WTC11 (cell line): ENCODE results near the gene KCNQ4. TPM values are rescaled to one million over a fixed set of nuclear protein-coding genes. Genes with fewer than 3 reads are reported as not detected.

Source experiments
- ATAC-seq: fragments of 200-7000 bp; cut with Tn5 transposase; 2 replicates; pipeline ENCODE4 v1.10.0; 2021; ENCODE audit warnings: mild to moderate bottlenecking, moderate library complexity
- CTCF ChIA-PET: fragments of 300-600 bp; sonication (Branson Sonifier 250); formaldehyde crosslinking; loops from one replicate; lab custom pipeline; 2021; ENCODE audit warnings: antibody characterized with exemption; lab: Charles Lee
- POLR2A ChIA-PET: fragments of 350-600 bp; sonication (Branson Sonifier 250); formaldehyde crosslinking; loops from one replicate; lab custom pipeline; 2021; ENCODE audit warnings: antibody characterized with exemption; lab: Charles Lee
- DNase-seq: peaks from one replicate; pipeline ENCODE4 v3.0.0; 2021; ENCODE audit warnings: low spot score
- H3K27ac Mint-ChIP-seq: 2 replicates; pipeline ENCODE4 v1.8.0; 2021; ENCODE audit warnings: mixed read lengths
- H3K27me3 Mint-ChIP-seq: 2 replicates; pipeline ENCODE4 v1.8.0; 2021; ENCODE audit warnings: low read depth, mild to moderate bottlenecking, moderate library complexity, mixed read lengths
- H3K36me3 Mint-ChIP-seq: 2 replicates; pipeline ENCODE4 v1.8.0; 2021; ENCODE audit warnings: mixed read lengths
- H3K4me1 Mint-ChIP-seq: 2 replicates; pipeline ENCODE4 v1.8.0; 2022; ENCODE audit warnings: mixed read lengths
- H3K4me3 Mint-ChIP-seq: 2 replicates; pipeline ENCODE4 v1.8.0; 2021; ENCODE audit warnings: mild to moderate bottlenecking, moderate library complexity, mixed read lengths
- H3K9me3 Mint-ChIP-seq: 2 replicates; pipeline ENCODE4 v1.8.0; 2021; ENCODE audit warnings: mixed read lengths
- ATF1 ChIP-seq: sonication (generic); formaldehyde crosslinking; IDR thresholded peaks from 2 replicates; pipeline ENCODE4 v1.8.1; 2023; ENCODE audit warnings: mild to moderate bottlenecking, moderate library complexity, missing genetic modification reagents
- CREB1 ChIP-seq: sonication (generic); formaldehyde crosslinking; IDR thresholded peaks from 2 replicates; pipeline ENCODE4 v1.8.0; 2023; ENCODE audit warnings: mild to moderate bottlenecking, missing genetic modification reagents
- EMX1 ChIP-seq: fragments of 250-450 bp; sonication (Bioruptor Pico); IDR thresholded peaks from 2 replicates; pipeline ENCODE4 v1.8.0; 2021; ENCODE audit warnings: mild to moderate bottlenecking
- JAZF1 ChIP-seq: fragments of 250-450 bp; sonication (Bioruptor Pico); IDR thresholded peaks from 2 replicates; pipeline ENCODE4 v1.9.0; 2021; ENCODE audit warnings: moderate library complexity, mild to moderate bottlenecking, inconsistent platforms
- MXD4 ChIP-seq: fragments of 250-450 bp; sonication (Bioruptor Pico); IDR thresholded peaks from 2 replicates; pipeline ENCODE4 v1.8.0; 2021; ENCODE audit warnings: mild to moderate bottlenecking, moderate library complexity, borderline replicate concordance
- NFATC4 ChIP-seq: fragments of 250-450 bp; sonication (Bioruptor Pico); IDR thresholded peaks from 2 replicates; pipeline ENCODE4 v1.9.0; 2021; ENCODE audit warnings: mild to moderate bottlenecking
- NFYB ChIP-seq: sonication (generic); formaldehyde crosslinking; conservative IDR thresholded peaks from 2 replicates; pipeline ENCODE4 v1.8.0; 2022; ENCODE audit warnings: low read depth, missing genetic modification reagents
- OVOL2 ChIP-seq: fragments of 250-450 bp; sonication (Bioruptor Pico); IDR thresholded peaks from 2 replicates; pipeline ENCODE4 v1.9.0; 2021; ENCODE audit warnings: mild to moderate bottlenecking, borderline replicate concordance
- TP53 ChIP-seq: sonication (generic); formaldehyde crosslinking; IDR thresholded peaks from 2 replicates; pipeline ENCODE4 v1.8.1; 2023; ENCODE audit warnings: mild to moderate bottlenecking, missing genetic modification reagents
- ZBTB21 ChIP-seq: sonication (generic); formaldehyde crosslinking; IDR thresholded peaks from 2 replicates; pipeline ENCODE4 v1.8.1; 2023; ENCODE audit warnings: mild to moderate bottlenecking, missing genetic modification reagents, borderline replicate concordance
- ZNF138 ChIP-seq: sonication (generic); formaldehyde crosslinking; conservative IDR thresholded peaks from 2 replicates; pipeline ENCODE4 v1.8.1; 2022; ENCODE audit warnings: mild to moderate bottlenecking, moderate library complexity, missing genetic modification reagents
- ZNF219 ChIP-seq: sonication (generic); formaldehyde crosslinking; IDR thresholded peaks from 2 replicates; pipeline ENCODE4 v1.8.0; 2023; ENCODE audit warnings: missing genetic modification reagents, mild to moderate bottlenecking, borderline replicate concordance
- ZNF263 ChIP-seq: sonication (generic); formaldehyde crosslinking; IDR thresholded peaks from 2 replicates; pipeline ENCODE4 v1.8.1; 2022; ENCODE audit warnings: low read depth, mild to moderate bottlenecking, moderate library complexity, missing genetic modification reagents
- ZNF671 ChIP-seq: fragments of 250-450 bp; sonication (Bioruptor Pico); IDR thresholded peaks from 2 replicates; pipeline ENCODE4 v1.8.0; 2021; ENCODE audit warnings: mild to moderate bottlenecking
- total RNA-seq: library from RNA; stranded (reverse); gene quantifications from 3 replicates; pipeline ENCODE4 v1.2.3, GENCODE V29; 2021
- TF ChIP-seq, protein P1 (sequence below): sonication (generic); formaldehyde crosslinking; IDR thresholded peaks from 2 replicates; pipeline ENCODE4 v1.8.0; 2022; ENCODE audit warnings: mild to moderate bottlenecking, missing genetic modification reagents
- TF ChIP-seq, protein P2 (sequence below): sonication (generic); formaldehyde crosslinking; IDR thresholded peaks from 2 replicates; pipeline ENCODE4 v1.8.0; 2022; ENCODE audit warnings: mild to moderate bottlenecking, missing genetic modification reagents
- TF ChIP-seq, protein P3 (sequence below): sonication (generic); formaldehyde crosslinking; conservative IDR thresholded peaks from 2 replicates; pipeline ENCODE4 v1.8.1; 2022; ENCODE audit warnings: mild to moderate bottlenecking, missing genetic modification reagents
- TF ChIP-seq, protein P4 (sequence below): fragments of 250-450 bp; sonication (Bioruptor Pico); IDR thresholded peaks from 2 replicates; pipeline ENCODE4 v1.9.0; 2021; ENCODE audit warnings: mild to moderate bottlenecking, borderline replicate concordance
- TF ChIP-seq, protein P5 (sequence below): sonication (generic); formaldehyde crosslinking; IDR thresholded peaks from 2 replicates; pipeline ENCODE4 v1.8.1; 2022; ENCODE audit warnings: missing genetic modification reagents, borderline replicate concordance
- TF ChIP-seq, protein P6 (sequence below): fragments of 250-450 bp; sonication (Bioruptor Pico); IDR thresholded peaks from 2 replicates; pipeline ENCODE4 v1.9.0; 2021; ENCODE audit warnings: mild to moderate bottlenecking

The KCNQ4 gene
- total RNA-seq, 1 experiment from 2014 or later = 4.0 TPM

DNA sequence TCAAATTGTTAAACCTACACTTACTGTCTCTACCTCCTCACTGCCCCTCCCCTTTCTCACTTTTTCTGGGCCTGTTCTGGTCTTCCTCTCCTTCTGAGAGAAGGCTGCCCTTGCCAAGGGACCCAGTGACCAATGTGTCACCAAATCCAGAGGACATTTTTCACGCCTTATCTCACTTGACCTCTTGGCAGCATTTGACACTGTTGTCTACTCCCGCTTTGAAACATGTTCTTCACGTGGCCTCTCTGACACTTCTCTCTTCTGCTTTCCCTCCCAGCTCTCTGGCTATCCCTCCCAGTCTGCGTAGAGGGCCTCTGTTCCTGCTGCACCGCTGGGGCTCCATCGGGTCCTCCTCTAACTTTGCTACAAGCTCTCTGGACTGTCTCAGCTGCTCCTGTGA lies 25.3 kb downstream of the KCNQ4 start:
- POLR2A ChIA-PET = no interaction called here
- Mint-ChIP-seq H3K4me3 (no peak overlapping the region), H3K36me3 (no peaks in the 10 kb centered on the region), H3K27ac (no peak overlapping the region), H3K4me1 (peaks cover 15% of the 10 kb centered on the region), H3K9me3 (no peaks in the 10 kb centered on the region), H3K27me3 (no peaks in the 10 kb centered on the region; the same call in 1 of the 2 replicates)
- DNase-seq (no peak), ATAC-seq (no peak)
- CTCF ChIA-PET = interaction anchor here (1.0 kb wide), 1 partner anchor 35 kb away, joined by 4 read pairs; no protein-coding TSS in a partner anchor
- TF ChIP-seq ATF1 = no peak
- no peak for TF ChIP-seq ZNF138
- TF ChIP-seq, protein P1, sequence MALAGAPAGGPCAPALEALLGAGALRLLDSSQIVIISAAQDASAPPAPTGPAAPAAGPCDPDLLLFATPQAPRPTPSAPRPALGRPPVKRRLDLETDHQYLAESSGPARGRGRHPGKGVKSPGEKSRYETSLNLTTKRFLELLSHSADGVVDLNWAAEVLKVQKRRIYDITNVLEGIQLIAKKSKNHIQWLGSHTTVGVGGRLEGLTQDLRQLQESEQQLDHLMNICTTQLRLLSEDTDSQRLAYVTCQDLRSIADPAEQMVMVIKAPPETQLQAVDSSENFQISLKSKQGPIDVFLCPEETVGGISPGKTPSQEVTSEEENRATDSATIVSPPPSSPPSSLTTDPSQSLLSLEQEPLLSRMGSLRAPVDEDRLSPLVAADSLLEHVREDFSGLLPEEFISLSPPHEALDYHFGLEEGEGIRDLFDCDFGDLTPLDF = no peak
- no peak for TF ChIP-seq OVOL2 (CRISPR knock-in tag)
- no peak for TF ChIP-seq ZBTB21
- no peak for TF ChIP-seq EMX1 (CRISPR knock-in tag)
- no peak for TF ChIP-seq NFYB
- TF ChIP-seq, protein P2, sequence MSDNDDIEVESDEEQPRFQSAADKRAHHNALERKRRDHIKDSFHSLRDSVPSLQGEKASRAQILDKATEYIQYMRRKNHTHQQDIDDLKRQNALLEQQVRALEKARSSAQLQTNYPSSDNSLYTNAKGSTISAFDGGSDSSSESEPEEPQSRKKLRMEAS (CRISPR knock-in tag) = no peak
- TF ChIP-seq, protein P3, sequence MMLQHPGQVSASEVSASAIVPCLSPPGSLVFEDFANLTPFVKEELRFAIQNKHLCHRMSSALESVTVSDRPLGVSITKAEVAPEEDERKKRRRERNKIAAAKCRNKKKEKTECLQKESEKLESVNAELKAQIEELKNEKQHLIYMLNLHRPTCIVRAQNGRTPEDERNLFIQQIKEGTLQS (CRISPR knock-in tag) = no peak
- TF ChIP-seq TP53 (CRISPR knock-in tag) = no peak
- TF ChIP-seq ZNF219 (CRISPR knock-in tag) = no peak
- TF ChIP-seq MXD4 (CRISPR knock-in tag) = no peak
- TF ChIP-seq, protein P4, sequence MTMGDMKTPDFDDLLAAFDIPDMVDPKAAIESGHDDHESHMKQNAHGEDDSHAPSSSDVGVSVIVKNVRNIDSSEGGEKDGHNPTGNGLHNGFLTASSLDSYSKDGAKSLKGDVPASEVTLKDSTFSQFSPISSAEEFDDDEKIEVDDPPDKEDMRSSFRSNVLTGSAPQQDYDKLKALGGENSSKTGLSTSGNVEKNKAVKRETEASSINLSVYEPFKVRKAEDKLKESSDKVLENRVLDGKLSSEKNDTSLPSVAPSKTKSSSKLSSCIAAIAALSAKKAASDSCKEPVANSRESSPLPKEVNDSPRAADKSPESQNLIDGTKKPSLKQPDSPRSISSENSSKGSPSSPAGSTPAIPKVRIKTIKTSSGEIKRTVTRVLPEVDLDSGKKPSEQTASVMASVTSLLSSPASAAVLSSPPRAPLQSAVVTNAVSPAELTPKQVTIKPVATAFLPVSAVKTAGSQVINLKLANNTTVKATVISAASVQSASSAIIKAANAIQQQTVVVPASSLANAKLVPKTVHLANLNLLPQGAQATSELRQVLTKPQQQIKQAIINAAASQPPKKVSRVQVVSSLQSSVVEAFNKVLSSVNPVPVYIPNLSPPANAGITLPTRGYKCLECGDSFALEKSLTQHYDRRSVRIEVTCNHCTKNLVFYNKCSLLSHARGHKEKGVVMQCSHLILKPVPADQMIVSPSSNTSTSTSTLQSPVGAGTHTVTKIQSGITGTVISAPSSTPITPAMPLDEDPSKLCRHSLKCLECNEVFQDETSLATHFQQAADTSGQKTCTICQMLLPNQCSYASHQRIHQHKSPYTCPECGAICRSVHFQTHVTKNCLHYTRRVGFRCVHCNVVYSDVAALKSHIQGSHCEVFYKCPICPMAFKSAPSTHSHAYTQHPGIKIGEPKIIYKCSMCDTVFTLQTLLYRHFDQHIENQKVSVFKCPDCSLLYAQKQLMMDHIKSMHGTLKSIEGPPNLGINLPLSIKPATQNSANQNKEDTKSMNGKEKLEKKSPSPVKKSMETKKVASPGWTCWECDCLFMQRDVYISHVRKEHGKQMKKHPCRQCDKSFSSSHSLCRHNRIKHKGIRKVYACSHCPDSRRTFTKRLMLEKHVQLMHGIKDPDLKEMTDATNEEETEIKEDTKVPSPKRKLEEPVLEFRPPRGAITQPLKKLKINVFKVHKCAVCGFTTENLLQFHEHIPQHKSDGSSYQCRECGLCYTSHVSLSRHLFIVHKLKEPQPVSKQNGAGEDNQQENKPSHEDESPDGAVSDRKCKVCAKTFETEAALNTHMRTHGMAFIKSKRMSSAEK (CRISPR knock-in tag) = no peak
- no peak for TF ChIP-seq NFATC4 (CRISPR knock-in tag)
- TF ChIP-seq, protein P5, sequence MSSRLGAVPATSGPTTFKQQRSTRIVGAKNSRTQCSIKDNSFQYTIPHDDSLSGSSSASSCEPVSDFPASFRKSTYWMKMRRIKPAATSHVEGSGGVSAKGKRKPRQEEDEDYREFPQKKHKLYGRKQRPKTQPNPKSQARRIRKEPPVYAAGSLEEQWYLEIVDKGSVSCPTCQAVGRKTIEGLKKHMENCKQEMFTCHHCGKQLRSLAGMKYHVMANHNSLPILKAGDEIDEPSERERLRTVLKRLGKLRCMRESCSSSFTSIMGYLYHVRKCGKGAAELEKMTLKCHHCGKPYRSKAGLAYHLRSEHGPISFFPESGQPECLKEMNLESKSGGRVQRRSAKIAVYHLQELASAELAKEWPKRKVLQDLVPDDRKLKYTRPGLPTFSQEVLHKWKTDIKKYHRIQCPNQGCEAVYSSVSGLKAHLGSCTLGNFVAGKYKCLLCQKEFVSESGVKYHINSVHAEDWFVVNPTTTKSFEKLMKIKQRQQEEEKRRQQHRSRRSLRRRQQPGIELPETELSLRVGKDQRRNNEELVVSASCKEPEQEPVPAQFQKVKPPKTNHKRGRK (CRISPR knock-in tag) = no peak
- TF ChIP-seq CREB1 = no peak
- no peak for TF ChIP-seq JAZF1 (CRISPR knock-in tag)
- TF ChIP-seq, protein P6, sequence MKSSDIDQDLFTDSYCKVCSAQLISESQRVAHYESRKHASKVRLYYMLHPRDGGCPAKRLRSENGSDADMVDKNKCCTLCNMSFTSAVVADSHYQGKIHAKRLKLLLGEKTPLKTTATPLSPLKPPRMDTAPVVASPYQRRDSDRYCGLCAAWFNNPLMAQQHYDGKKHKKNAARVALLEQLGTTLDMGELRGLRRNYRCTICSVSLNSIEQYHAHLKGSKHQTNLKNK = no peak

DNA sequence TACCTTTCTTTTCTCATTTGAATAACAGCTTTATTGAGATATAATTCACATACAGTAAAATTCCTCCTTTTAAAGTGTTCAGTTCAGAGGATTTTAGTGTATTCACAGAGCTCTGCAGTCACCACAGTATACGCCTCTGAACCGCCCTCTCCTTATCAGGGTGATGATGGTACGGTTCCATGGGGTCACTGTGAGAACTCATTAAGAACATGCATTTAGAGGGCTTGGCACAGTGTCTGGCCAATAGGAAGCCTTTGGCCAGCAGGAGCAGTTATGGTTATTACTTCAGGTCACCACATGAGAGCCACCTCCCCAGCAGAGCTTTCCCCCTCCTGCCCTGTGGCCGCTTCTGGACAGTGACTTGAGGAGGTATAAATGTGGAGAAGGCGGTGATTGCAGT lies 27.3 kb downstream of the KCNQ4 start:
- DNase-seq (no peak), ATAC-seq (no peak)
- no peaks in the 10 kb centered on the region for H3K9me3 Mint-ChIP-seq
- H3K27me3 Mint-ChIP-seq = no peaks in the 10 kb centered on the region; the same call in 1 of the 2 replicates
- ChIA-PET POLR2A (no interaction called here), CTCF (no interaction called here)
- TF ChIP-seq ZNF671 (CRISPR knock-in tag) (no peak), ZNF263 (no peak)
- peaks cover 7% of the 10 kb centered on the region for H3K4me1 Mint-ChIP-seq
- no peaks in the 10 kb centered on the region for H3K36me3 Mint-ChIP-seq
- no peak overlapping the region for H3K27ac Mint-ChIP-seq
- no peak overlapping the region for H3K4me3 Mint-ChIP-seq
